A204.1 (cell line): ENCODE results near the gene ABCC3.

ENCODE experiments used
- FAIRE-seq: peaks from 2 replicates; lab custom pipeline; 2012; peaks lifted over from hg19 to GRCh38; lab: Jason Lieb, UNC

ABCC3 gene

GRCh38 chr17:50604513-50604912 lies 30.2 kb upstream of the ABCC3 start:
- FAIRE-seq = no peak

GRCh38 chr17:50605429-50605828 lies 29.3 kb upstream of the ABCC3 start:
- no peak for FAIRE-seq

GRCh38 chr17:50607522-50608175 lies 27.0 kb upstream of the ABCC3 start:
- FAIRE-seq = no peak

GRCh38 chr17:50608700-50609379 lies 25.8 kb upstream of the ABCC3 start:
- no peak for FAIRE-seq

GRCh38 chr17:50609380-50610074 lies 25.2 kb upstream of the ABCC3 start:
- FAIRE-seq = no peak

- no peak for FAIRE-seq
Observed at GRCh38 chr17:50611634-50612033, 23.0 kb upstream of the ABCC3 start.

- FAIRE-seq = no peak
Observed at GRCh38 chr17:50612281-50612680, 22.4 kb upstream of the ABCC3 start.

GRCh38 chr17:50613007-50613992 lies 21.4 kb upstream of the ABCC3 start:
- FAIRE-seq = no peak

- FAIRE-seq = no peak
Observed at GRCh38 chr17:50614471-50615051, 20.1 kb upstream of the ABCC3 start.

GRCh38 chr17:50615828-50616227 lies 18.9 kb upstream of the ABCC3 start:
- FAIRE-seq = no peak

- no peak for FAIRE-seq
Observed at GRCh38 chr17:50618300-50618699, 16.4 kb upstream of the ABCC3 start.

- no peak for FAIRE-seq
Observed at GRCh38 chr17:50618941-50619340, 15.7 kb upstream of the ABCC3 start.

- no peak for FAIRE-seq
Observed at GRCh38 chr17:50619489-50619888, 15.2 kb upstream of the ABCC3 start.

GRCh38 chr17:50620237-50620636 lies 14.4 kb upstream of the ABCC3 start:
- no peak for FAIRE-seq

- no peak for FAIRE-seq
Observed at GRCh38 chr17:50620858-50621257, 13.8 kb upstream of the ABCC3 start.

GRCh38 chr17:50621574-50622031 lies 13.1 kb upstream of the ABCC3 start:
- no peak for FAIRE-seq

GRCh38 chr17:50624321-50624934 lies 10.3 kb upstream of the ABCC3 start:
- FAIRE-seq = no peak

- no peak for FAIRE-seq
Observed at GRCh38 chr17:50625032-50625871, 9.4 kb upstream of the ABCC3 start.

- FAIRE-seq = no peak
Observed at GRCh38 chr17:50626037-50626574, 8.6 kb upstream of the ABCC3 start.
